HG02759 (cell line): ENCODE data around the gene NCAPH2.

Experiments
- ATAC-seq: cut with Tn5 transposase; IDR thresholded peaks from one replicate; pipeline ENCODE4 v1.9.1; 2021; ENCODE audit warnings: mild to moderate bottlenecking, moderate library complexity; ENCODE audit not compliant: unreplicated experiment

The NCAPH2 gene

GRCh38 chr22:50569041-50569459 is 61.0 kb downstream of the NCAPH2 start:
- ATAC-seq: no peak

DNA sequence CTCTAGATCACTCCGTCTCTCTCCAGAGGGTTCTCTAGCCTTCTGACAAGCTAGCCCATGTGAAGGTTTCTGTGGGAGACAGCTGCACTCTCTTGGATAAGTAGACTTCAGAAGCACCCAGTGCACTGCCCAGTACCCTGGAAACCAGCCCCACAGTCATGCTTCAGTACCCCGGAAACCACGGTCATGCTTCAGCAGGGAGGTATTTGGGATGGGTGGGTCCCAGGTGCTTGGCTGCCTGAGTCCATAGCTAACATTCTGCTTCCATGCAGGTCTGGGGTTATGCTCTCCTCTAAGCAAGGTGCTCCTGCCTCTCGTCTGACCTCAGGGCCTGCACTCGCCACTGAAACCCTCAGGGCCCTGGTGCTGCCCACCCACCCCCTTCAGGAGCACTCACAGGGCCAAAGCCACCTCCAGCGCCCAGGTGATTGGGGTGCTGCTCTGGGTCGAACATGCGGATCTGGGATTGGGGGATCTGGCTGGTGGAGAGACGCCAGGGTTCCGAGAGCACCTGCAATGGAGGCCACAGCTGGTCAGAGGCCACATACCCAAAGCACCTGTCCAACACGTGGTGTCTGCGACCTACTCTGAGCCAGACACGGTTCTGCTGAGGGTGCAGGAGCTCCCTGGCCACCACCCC is 62.0 kb downstream of the NCAPH2 start:
- no peak for ATAC-seq

DNA sequence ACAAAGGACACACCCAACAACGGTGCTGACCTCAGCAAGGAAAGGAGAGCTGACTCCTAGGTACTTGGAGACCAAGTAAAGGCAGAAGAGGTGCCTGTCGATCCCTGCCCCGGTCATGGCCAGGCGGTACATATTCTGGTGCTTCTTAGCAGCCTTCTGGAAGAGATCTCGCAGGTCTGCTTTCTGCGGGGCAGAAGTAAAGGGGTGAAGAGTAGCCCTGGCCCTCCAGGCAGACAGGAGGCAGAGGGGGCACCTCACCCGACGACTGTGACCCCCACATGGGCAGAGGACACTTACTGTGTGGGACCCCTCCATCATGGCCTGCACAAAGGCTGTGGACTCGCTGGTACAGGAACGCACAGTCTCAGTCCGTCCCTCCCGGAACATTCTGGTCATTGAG is 62.8 kb downstream of the NCAPH2 start:
- ATAC-seq: no peak

- no peak for ATAC-seq
Observed at GRCh38 chr22:50571264-50572175, 63.5 kb downstream of the NCAPH2 start.

DNA sequence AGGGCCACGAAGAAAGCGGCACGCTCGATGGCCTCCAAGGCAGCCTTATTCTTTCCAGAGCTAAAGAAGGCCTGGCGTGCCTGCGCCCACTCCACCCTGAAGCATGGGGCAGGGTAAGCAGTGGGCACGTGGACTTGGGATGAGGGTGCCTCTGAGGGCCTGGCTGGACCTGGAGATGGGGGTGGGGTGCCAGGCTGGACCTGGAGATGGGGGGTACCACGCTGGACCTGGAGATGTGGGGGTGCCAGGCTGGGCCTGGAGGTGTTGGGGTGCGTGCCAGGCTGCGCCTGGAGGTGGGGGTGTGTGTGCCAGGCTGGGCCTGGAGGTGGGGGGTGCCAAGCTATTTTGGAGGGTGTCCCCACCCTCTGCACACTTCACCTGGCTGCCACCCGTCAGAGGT is 64.9 kb downstream of the NCAPH2 start:
- no peak for ATAC-seq

DNA sequence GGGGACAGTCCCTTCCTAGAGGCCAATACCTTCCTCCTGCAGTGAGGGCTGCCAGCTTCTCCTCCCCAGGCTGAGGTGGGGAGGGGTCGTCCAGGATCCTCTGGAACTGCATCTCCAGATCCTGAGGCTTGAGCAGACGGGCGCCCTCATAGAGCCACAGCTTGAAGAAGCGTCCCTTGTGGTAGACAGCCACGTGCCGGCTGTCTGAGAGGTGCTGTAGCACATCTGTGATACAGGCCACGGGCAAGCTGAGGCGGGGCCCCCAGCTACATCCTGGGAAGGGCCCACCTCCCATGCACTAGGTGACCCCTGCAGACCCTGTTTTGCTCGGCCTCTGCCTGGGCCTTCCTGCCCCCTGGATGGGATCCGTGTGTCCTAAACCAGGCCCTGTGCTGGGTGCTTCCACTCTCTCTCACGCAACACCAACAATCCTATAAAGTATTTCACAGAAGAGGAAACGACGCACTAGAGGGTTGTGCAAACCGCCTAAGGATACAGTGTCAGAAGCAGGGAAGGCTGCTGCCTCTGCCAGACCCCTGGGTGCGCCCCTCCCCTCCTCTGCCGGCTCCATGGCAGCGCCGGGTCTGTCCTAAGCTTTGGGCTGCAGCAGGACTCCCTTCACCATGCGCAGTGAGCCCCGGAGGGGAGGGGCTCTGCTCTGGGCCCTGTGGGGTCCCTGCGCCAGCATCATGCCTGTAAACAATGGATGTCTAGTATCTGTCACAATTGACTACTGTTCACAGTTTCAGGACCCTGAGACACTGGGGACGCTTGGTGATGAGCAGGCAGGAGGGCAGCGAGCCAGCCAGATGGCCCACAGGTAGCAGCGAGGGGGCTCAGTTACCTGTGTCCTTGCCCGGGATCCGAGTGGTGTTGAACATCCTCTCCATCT is 65.7 kb downstream of the NCAPH2 start:
- ATAC-seq: no peak

GRCh38 chr22:50574383-50574755 is 66.3 kb downstream of the NCAPH2 start:
- no peak for ATAC-seq
